Endothelial cell of umbilical vein (primary cell): Measurements from ENCODE around the gene PARD3B. TPM values are rescaled to one million over a fixed set of nuclear protein-coding genes. Genes with fewer than 3 reads are reported as not detected.

Source experiments
- BruUV-seq: library from RNA; stranded (reverse); fragments of 400-500 nt; replicated peaks from 2 replicates; lab custom pipeline; 2021; lab: Mats Ljungman, UMichigan
- CTCF ChIA-PET: fragments of 300-600, 350-600 bp; sonication (Branson Sonifier 250); formaldehyde crosslinking; loops from one replicate; lab custom pipeline; 2021; ENCODE audit warnings: antibody characterized with exemption, inconsistent platforms; lab: Charles Lee
- POLR2A ChIA-PET: fragments of 300-600, 350-600 bp; sonication (Branson Sonifier 250); formaldehyde crosslinking; loops from one replicate; lab custom pipeline; 2021; ENCODE audit warnings: antibody characterized with exemption, inconsistent platforms; lab: Charles Lee
- DNase-seq: peaks from one replicate; pipeline ENCODE4 v3.0.0-alpha.2; 2011; ENCODE audit warnings: low read depth, low spot score
- FAIRE-seq: peaks from 2 replicates; lab custom pipeline; 2011; peaks lifted over from hg19 to GRCh38; lab: Jason Lieb, UNC
- H2AFZ ChIP-seq: 2 replicates; pipeline ENCODE4 v1.6.0; 2012; ENCODE audit warnings: low read depth, low read length, control low read depth, inconsistent platforms
- H3K27ac ChIP-seq: 2 replicates; pipeline ENCODE4 v1.5.1; 2011; ENCODE audit warnings: low read depth, mild to moderate bottlenecking, control low read depth, low read length, moderate library complexity; ENCODE audit not compliant: insufficient read depth
- H3K27me3 ChIP-seq, 2 experiments: 2 replicates each; pipeline versions ENCODE4 v1.6.0 to v1.6.1; 2011; ENCODE audit warnings: low read length in 2 of 2, mixed read lengths in 1 of 2; ENCODE audit not compliant: control insufficient read depth in 2 of 2, insufficient read depth in 2 of 2
- H3K36me3 ChIP-seq, 2 experiments: 2 replicates in 1 of 2; 3 replicates in 1 of 2; pipeline ENCODE4 v1.5.1; 2011; ENCODE audit warnings: low read length in 2 of 2, mild to moderate bottlenecking in 1 of 2, moderate library complexity in 1 of 2; ENCODE audit not compliant: control insufficient read depth in 2 of 2, insufficient read depth in 2 of 2; ENCODE audit errors: extremely low read depth in 1 of 2
- H3K4me1 ChIP-seq: 3 replicates; pipeline ENCODE4 v1.5.1; 2011; ENCODE audit warnings: mild to moderate bottlenecking, low read length; ENCODE audit not compliant: control insufficient read depth, insufficient read depth; ENCODE audit errors: extremely low read depth
- H3K4me2 ChIP-seq: 2 replicates; pipeline ENCODE4 v1.6.1; 2011; ENCODE audit warnings: low read length, control low read depth, mixed read lengths; ENCODE audit not compliant: insufficient read depth
- H3K4me3 ChIP-seq, 3 experiments: fragments of 200-600 bp in 1 of 3; sonication (generic), shearing (Covaris generic) in 1 of 3; replicated peaks in 1 of 3; 2 replicates each; pipeline ENCODE4 v1.5.1; 2011 to 2016; ENCODE audit warnings: control low read depth in 3 of 3, low read length in 3 of 3, mild to moderate bottlenecking in 2 of 3, inconsistent platforms in 1 of 3, low read depth in 1 of 3, moderate library complexity in 1 of 3; ENCODE audit not compliant: insufficient read depth in 1 of 3
- H3K79me2 ChIP-seq: 2 replicates; pipeline ENCODE4 v1.6.0; 2012; ENCODE audit warnings: low read length, inconsistent platforms; ENCODE audit not compliant: control insufficient read depth, insufficient read depth
- H3K9ac ChIP-seq: replicated peaks from 2 replicates; pipeline ENCODE3; 2011; ENCODE audit warnings: low read length, control low read depth; ENCODE audit not compliant: insufficient read depth; ENCODE audit errors: extremely low read depth
- H3K9me1 ChIP-seq: replicated peaks from 3 replicates; pipeline ENCODE4 v1.6.0; 2011; ENCODE audit warnings: mild to moderate bottlenecking, low read length; ENCODE audit not compliant: control insufficient read depth, insufficient read depth; ENCODE audit errors: extremely low read depth
- H3K9me3 ChIP-seq: replicated peaks from 2 replicates; pipeline ENCODE4 v1.5.1; 2012; ENCODE audit warnings: low read length, inconsistent platforms; ENCODE audit not compliant: control insufficient read depth, insufficient read depth
- H4K20me1 ChIP-seq: replicated peaks from 2 replicates; pipeline ENCODE3; 2011; ENCODE audit warnings: mild to moderate bottlenecking, low read length; ENCODE audit not compliant: control insufficient read depth, insufficient read depth; ENCODE audit errors: extremely low read depth
- EZH2 ChIP-seq: IDR thresholded peaks from 2 replicates; pipeline ENCODE4 v1.6.1; 2012; ENCODE audit warnings: borderline replicate concordance, low read depth, mild to moderate bottlenecking, moderate library complexity, low read length, inconsistent platforms; ENCODE audit not compliant: severe bottlenecking
- FOS ChIP-seq: IDR thresholded peaks from 2 replicates; pipeline ENCODE4 v1.6.1; 2011; ENCODE audit warnings: mild to moderate bottlenecking, low read length, moderate library complexity, borderline replicate concordance; ENCODE audit not compliant: insufficient read depth
- GATA2 ChIP-seq: IDR thresholded peaks from 2 replicates; pipeline ENCODE4 v1.7.0; 2011; ENCODE audit warnings: low read depth, mild to moderate bottlenecking, moderate library complexity, mixed read lengths, low read length; ENCODE audit not compliant: insufficient read length, insufficient read depth
- JUN ChIP-seq: IDR thresholded peaks from 2 replicates; pipeline ENCODE4 v1.6.1; 2011; ENCODE audit warnings: borderline replicate concordance, low read depth; ENCODE audit not compliant: insufficient read length, insufficient read depth
- MYC ChIP-seq: IDR thresholded peaks from one replicate; pipeline ENCODE4 v1.6.1; 2011; ENCODE audit warnings: mild to moderate bottlenecking, low read depth, low read length
- POLR2AphosphoS5 ChIP-seq: IDR thresholded peaks from 2 replicates; pipeline ENCODE4 v1.6.1; 2012; ENCODE audit warnings: low read depth, mild to moderate bottlenecking, control low read depth, low read length, moderate library complexity; ENCODE audit not compliant: insufficient read depth
- dilution Hi-C: fragments of 300-500 bp; cut with MboI; formaldehyde crosslinking; loops from one replicate; pipeline ENCODE4 v1.15.0; 2019; ENCODE audit warnings: low sequenced_read_pairs; ENCODE audit not compliant: extremely low pct_ligation_motif_present
- intact Hi-C: fragments of 100-400 bp; cut with micrococcal nuclease; formaldehyde crosslinking; loops from one replicate; pipeline ENCODE4 v1.10.0; 2022
- polyA plus RNA-seq, 4 experiments: library from polyadenylated mRNA; depleted of rRNA in 3 of 4; stranded (reverse) in 3 of 4; unstranded in 1 of 4; fragments of >200 nt; gene quantifications; 2 replicates each; pipeline versions ENCODE4 v1.2.1 to v1.2.3, GENCODE V29; 2011 to 2012; ENCODE audit warnings: missing spikeins in 1 of 4
- total RNA-seq: library from RNA; stranded (reverse); gene quantifications from 2 replicates; pipeline ENCODE4 v1.2.3, GENCODE V29; 2021
- TF ChIP-seq, protein P1 (sequence below), 2 donors: IDR thresholded peaks; 1 replicate in 1 of 2; 2 replicates in 1 of 2; pipeline ENCODE4 v1.5.1; 2011; ENCODE audit warnings: low read length in 2 of 2, mild to moderate bottlenecking in 2 of 2, moderate library complexity in 2 of 2, control low read depth in 1 of 2, inconsistent platforms in 1 of 2, low read depth in 1 of 2; ENCODE audit not compliant: insufficient read depth in 1 of 2; ENCODE audit errors: extremely low read depth in 1 of 2

The PARD3B gene
- total and polyA plus RNA-seq, 2 donors (not counting 3 experiments of a cell fraction or from before 2014, with no cell fraction given), result 2.2 to 30.9 TPM

DNA sequence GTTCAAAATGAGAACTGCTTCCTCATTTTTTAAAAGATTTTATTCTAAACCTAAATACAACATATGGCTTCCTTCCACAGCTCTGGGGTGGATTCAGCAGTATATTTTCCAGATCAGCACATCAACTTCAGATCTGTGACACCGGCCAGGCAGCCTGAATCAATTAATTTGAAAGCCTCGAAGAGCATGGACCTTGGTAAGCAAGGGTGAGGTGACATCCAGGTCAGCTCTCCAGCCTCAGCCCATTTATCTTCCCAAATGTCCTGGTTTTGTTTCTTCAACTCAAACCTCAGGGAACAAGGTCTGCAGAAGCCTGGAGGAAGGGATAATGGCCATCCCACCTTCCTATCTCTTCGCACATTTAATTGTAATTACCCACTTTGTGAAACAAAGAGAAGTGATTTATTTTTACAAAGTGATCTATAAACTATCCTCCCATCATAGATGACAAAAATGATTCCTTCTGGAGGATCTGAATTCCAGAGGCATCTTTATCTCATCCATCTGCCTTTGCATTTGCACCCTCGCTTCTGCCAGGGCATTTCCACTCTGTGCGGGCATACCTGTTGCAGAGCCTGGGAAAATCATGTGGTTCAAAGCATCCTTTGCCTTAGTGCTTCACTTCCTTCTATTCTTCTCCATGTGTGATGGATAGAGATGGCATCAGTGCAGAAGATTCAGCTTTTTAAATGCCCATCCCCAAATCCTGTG is 648.0 kb downstream of the PARD3B start:
- TF ChIP-seq GATA2, result no peak
- no peak for TF ChIP-seq MYC
- no peak for TF ChIP-seq FOS
- TF ChIP-seq POLR2AphosphoS5, result no peak
- TF ChIP-seq EZH2, result no peak
- no peak for TF ChIP-seq JUN
- TF ChIP-seq, protein P1, sequence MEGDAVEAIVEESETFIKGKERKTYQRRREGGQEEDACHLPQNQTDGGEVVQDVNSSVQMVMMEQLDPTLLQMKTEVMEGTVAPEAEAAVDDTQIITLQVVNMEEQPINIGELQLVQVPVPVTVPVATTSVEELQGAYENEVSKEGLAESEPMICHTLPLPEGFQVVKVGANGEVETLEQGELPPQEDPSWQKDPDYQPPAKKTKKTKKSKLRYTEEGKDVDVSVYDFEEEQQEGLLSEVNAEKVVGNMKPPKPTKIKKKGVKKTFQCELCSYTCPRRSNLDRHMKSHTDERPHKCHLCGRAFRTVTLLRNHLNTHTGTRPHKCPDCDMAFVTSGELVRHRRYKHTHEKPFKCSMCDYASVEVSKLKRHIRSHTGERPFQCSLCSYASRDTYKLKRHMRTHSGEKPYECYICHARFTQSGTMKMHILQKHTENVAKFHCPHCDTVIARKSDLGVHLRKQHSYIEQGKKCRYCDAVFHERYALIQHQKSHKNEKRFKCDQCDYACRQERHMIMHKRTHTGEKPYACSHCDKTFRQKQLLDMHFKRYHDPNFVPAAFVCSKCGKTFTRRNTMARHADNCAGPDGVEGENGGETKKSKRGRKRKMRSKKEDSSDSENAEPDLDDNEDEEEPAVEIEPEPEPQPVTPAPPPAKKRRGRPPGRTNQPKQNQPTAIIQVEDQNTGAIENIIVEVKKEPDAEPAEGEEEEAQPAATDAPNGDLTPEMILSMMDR (IDR thresholded peaks at IDR 0.05; ENCODE audit: extremely low read depth in 1 of 2, insufficient read depth in 1 of 2, low read depth in 1 of 2, low read length in 2 of 2), result no peak
- no peaks in the 10 kb centered on the region for H3K79me2 ChIP-seq
- no peaks in the 10 kb centered on the region for H4K20me1 ChIP-seq
- no peak overlapping the region for H3K27ac ChIP-seq
- no peak for FAIRE-seq
- H3K9me1 ChIP-seq, result no peaks in the 10 kb centered on the region
- no peak overlapping the region for H3K9ac ChIP-seq
- dilution Hi-C loops (no loop called here), intact Hi-C loops (no loop called here)
- no peak overlapping the region for H3K4me2 ChIP-seq
- DNase-seq, result no peak
- ChIA-PET CTCF (no interaction called here), POLR2A (no interaction called here)
- no peak overlapping the region for H3K4me3 ChIP-seq
- H3K9me3 ChIP-seq, result no peaks in the 10 kb centered on the region
- no peaks in the 10 kb centered on the region for H3K27me3 ChIP-seq
- peaks cover 11% of the 10 kb centered on the region for H3K4me1 ChIP-seq
- no peak overlapping the region for H2AFZ ChIP-seq
- BruUV-seq, result no TSS peak
- H3K36me3 ChIP-seq, result no peaks in the 10 kb centered on the region
